CD4-positive, alpha-beta T cell (primary cell): ENCODE data around the gene ADGRL3. TPM values are rescaled to one million over a fixed set of nuclear protein-coding genes. Genes with fewer than 3 reads are reported as not detected.
A peak's percentile ranks its signal among the peaks of the same experiment; 100 is the strongest.

Experiments used
- ATAC-seq: fragments of 200-7000 bp; cut with Tn5 transposase; one replicate; pipeline ENCODE4 v1.10.0; 2022; ENCODE audit warnings: mild to moderate bottlenecking; ENCODE audit not compliant: poor library complexity
- CTCF ChIA-PET: fragments of 350-600 bp; sonication (Branson Sonifier 250); formaldehyde crosslinking; loops from one replicate; lab custom pipeline; 2021; ENCODE audit warnings: antibody characterized with exemption, inconsistent platforms; lab: Charles Lee
- POLR2A ChIA-PET: fragments of 350-600 bp; sonication (Branson Sonifier 250); formaldehyde crosslinking; loops from one replicate; lab custom pipeline; 2021; ENCODE audit warnings: antibody characterized with exemption, inconsistent platforms; lab: Charles Lee
- DNase-seq, 14 experiments: peaks; one replicate each; pipeline ENCODE4 v3.0.0-alpha.2; 2013 to 2020; ENCODE audit warnings: mixed read lengths in 2 of 14
- H3K27ac ChIP-seq, 2 donors: one replicate each; pipeline versions ENCODE4 v1.5.1 to v1.7.0; 2013; ENCODE audit warnings: low read length in 2 of 2, low read depth in 1 of 2, mild to moderate bottlenecking in 1 of 2
- H3K27me3 ChIP-seq, 2 experiments: 1 replicate in 1 of 2; 2 replicates in 1 of 2; pipeline versions ENCODE4 v1.6.1 to v1.7.0; 2013; ENCODE audit warnings: low read length in 2 of 2, control low read depth in 1 of 2, mild to moderate bottlenecking in 1 of 2, moderate library complexity in 1 of 2; ENCODE audit not compliant: insufficient read depth in 2 of 2, control insufficient read depth in 1 of 2
- H3K36me3 ChIP-seq: one replicate; pipeline ENCODE4 v1.6.1; 2013; ENCODE audit warnings: low read length, control low read depth; ENCODE audit not compliant: insufficient read depth
- H3K4me1 ChIP-seq: one replicate; pipeline ENCODE4 v1.6.1; 2013; ENCODE audit warnings: low read length, control low read depth; ENCODE audit not compliant: insufficient read depth
- H3K4me3 ChIP-seq: one replicate; pipeline ENCODE4 v1.5.1; 2013; ENCODE audit warnings: mild to moderate bottlenecking, low read length, moderate library complexity
- H3K9me3 ChIP-seq, 2 experiments: 1 replicate in 1 of 2; 2 replicates in 1 of 2; pipeline versions ENCODE4 v1.6.1 to v1.7.0; 2013; ENCODE audit warnings: low read length in 2 of 2, mild to moderate bottlenecking in 2 of 2, control low read depth in 1 of 2, moderate library complexity in 1 of 2; ENCODE audit not compliant: control insufficient read depth in 1 of 2, insufficient read depth in 1 of 2
- H3K27ac Mint-ChIP-seq: one replicate; pipeline ENCODE4 v1.8.0; 2020; ENCODE audit warnings: mixed read lengths
- H3K27me3 Mint-ChIP-seq: one replicate; pipeline ENCODE4 v1.8.0; 2021; ENCODE audit warnings: mixed read lengths
- H3K36me3 Mint-ChIP-seq: one replicate; pipeline ENCODE4 v1.8.0; 2021; ENCODE audit warnings: low read depth, mixed read lengths
- H3K4me1 Mint-ChIP-seq: one replicate; pipeline ENCODE4 v1.8.0; 2021; ENCODE audit warnings: low read depth, mixed read lengths
- H3K4me3 Mint-ChIP-seq: one replicate; pipeline ENCODE4 v1.8.0; 2020; ENCODE audit warnings: mild to moderate bottlenecking, mixed read lengths
- H3K9me3 Mint-ChIP-seq: one replicate; pipeline ENCODE4 v1.8.0; 2020; ENCODE audit warnings: mixed read lengths
- intact Hi-C, 2 experiments: fragments of 100-400 bp; cut with DNase I in 1 of 2; cut with micrococcal nuclease in 1 of 2; formaldehyde crosslinking; loops; one replicate each; pipeline versions ENCODE4 v1.15.1 to v1.9.0; 2023 to 2025; cut with DNase I, micrococcal nuclease
- total RNA-seq, 174 experiments: library from RNA in 2 of 174; stranded (reverse) in 2 of 174; gene quantifications; one replicate each; pipeline ENCODE4 v1.2.3 and lab custom pipeline; 2021 to 2026
- TF ChIP-seq, protein P1 (sequence below): fragments of 200-600 bp; IDR thresholded peaks from one replicate; pipeline ENCODE4 v1.8.0; 2022; ENCODE audit warnings: antibody characterized with exemption, mild to moderate bottlenecking

Gene ADGRL3
- total RNA-seq, 2 experiments from 2014 or later: not detected

DNA sequence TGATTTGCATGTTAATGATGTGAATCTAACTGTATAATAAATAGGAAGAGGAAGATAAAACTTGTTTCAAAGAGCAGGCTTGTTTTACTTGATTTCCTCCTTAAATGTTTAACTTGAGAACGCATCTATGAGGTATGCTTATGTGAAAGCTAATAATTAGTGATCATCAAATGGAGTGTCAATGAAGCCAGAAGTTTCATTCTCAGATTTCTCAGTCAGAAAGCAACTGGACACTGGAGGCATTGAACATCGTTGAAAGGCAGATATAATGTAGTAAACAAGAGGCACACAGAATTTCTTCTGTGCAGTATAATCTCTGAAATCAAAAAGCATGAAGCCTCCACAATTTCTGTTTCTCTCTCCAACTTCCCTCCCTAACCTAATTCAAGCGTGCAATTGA is 672.9 kb downstream of the ADGRL3 start:
- POLR2A ChIA-PET: no interaction called here
- no peak overlapping the region for H3K27ac Mint-ChIP-seq
- no peaks in the 10 kb centered on the region for H3K36me3 Mint-ChIP-seq
- Histone ChIP-seq H3K9me3 (peaks cover 4 to 15% of the 10 kb centered on the region in 2 experiments), H3K4me1 (no peaks in the 10 kb centered on the region), H3K4me3 (no peak overlapping the region), H3K27me3 (no peaks in the 10 kb centered on the region), H3K27ac (no peak overlapping the region), H3K36me3 (no peaks in the 10 kb centered on the region)
- no peaks in the 10 kb centered on the region for H3K27me3 Mint-ChIP-seq
- intact Hi-C loops: no loop called here
- TF ChIP-seq, protein P1, sequence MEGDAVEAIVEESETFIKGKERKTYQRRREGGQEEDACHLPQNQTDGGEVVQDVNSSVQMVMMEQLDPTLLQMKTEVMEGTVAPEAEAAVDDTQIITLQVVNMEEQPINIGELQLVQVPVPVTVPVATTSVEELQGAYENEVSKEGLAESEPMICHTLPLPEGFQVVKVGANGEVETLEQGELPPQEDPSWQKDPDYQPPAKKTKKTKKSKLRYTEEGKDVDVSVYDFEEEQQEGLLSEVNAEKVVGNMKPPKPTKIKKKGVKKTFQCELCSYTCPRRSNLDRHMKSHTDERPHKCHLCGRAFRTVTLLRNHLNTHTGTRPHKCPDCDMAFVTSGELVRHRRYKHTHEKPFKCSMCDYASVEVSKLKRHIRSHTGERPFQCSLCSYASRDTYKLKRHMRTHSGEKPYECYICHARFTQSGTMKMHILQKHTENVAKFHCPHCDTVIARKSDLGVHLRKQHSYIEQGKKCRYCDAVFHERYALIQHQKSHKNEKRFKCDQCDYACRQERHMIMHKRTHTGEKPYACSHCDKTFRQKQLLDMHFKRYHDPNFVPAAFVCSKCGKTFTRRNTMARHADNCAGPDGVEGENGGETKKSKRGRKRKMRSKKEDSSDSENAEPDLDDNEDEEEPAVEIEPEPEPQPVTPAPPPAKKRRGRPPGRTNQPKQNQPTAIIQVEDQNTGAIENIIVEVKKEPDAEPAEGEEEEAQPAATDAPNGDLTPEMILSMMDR: no peak
- no peaks in the 10 kb centered on the region for H3K4me1 Mint-ChIP-seq
- H3K9me3 Mint-ChIP-seq: peaks cover 10% of the 10 kb centered on the region
- no peak overlapping the region for H3K4me3 Mint-ChIP-seq
- ATAC-seq: no peak
- CTCF ChIA-PET: no interaction called here
- no peak for DNase-seq

DNA sequence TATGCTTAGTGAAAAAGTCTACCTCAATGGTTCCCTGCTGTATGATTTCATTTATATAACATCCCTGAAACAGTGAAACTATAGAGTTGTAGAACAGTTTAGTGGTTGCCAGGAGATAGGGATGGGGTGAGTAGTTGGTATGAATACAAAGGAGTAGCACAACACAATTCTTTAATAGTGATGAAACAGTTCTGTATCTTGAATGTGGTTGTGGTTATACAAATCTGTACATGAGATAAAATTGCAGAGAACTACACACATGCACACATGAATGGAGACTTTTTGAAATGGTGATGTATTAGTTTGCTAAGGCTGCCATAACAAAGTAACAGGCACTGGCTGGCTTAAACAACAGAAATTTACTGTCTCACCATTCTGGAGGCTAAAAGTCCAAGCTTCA is 677.1 kb downstream of the ADGRL3 start:
- Histone ChIP-seq H3K9me3 (peaks cover 4 to 5% of the 10 kb centered on the region in 2 experiments), H3K27me3 (no peaks in the 10 kb centered on the region), H3K27ac (no peak overlapping the region), H3K4me1 (no peaks in the 10 kb centered on the region), H3K36me3 (no peaks in the 10 kb centered on the region), H3K4me3 (no peak overlapping the region)
- intact Hi-C loops: no loop called here
- H3K27me3 Mint-ChIP-seq: no peaks in the 10 kb centered on the region
- DNase-seq (no peak), ATAC-seq (no peak)
- H3K4me1 Mint-ChIP-seq: no peaks in the 10 kb centered on the region
- H3K27ac Mint-ChIP-seq: no peak overlapping the region
- H3K9me3 Mint-ChIP-seq: peaks cover 6% of the 10 kb centered on the region
- no peak overlapping the region for H3K4me3 Mint-ChIP-seq
- ChIA-PET POLR2A (no interaction called here), CTCF (no interaction called here)
- TF ChIP-seq, protein P1: no peak
- no peaks in the 10 kb centered on the region for H3K36me3 Mint-ChIP-seq

- H3K27me3 Mint-ChIP-seq: no peaks in the 10 kb centered on the region
- POLR2A ChIA-PET: no interaction called here
- DNase-seq (peak in 1 of 14 experiments; percentile 11), ATAC-seq (no peak)
- no peaks in the 10 kb centered on the region for H3K36me3 Mint-ChIP-seq
- TF ChIP-seq, protein P1: no peak
- H3K27ac ChIP-seq: no peak overlapping the region
- no peaks in the 10 kb centered on the region for H3K27me3 ChIP-seq
- CTCF ChIA-PET: no interaction called here
- no peak overlapping the region for H3K4me3 Mint-ChIP-seq
- H3K4me3 ChIP-seq: no peak overlapping the region
- H3K27ac Mint-ChIP-seq: no peak overlapping the region
- H3K9me3 Mint-ChIP-seq: peaks cover 9% of the 10 kb centered on the region
- no peaks in the 10 kb centered on the region for H3K36me3 ChIP-seq
- no peaks in the 10 kb centered on the region for H3K4me1 ChIP-seq
- intact Hi-C loops: no loop called here
- H3K4me1 Mint-ChIP-seq: no peaks in the 10 kb centered on the region
- H3K9me3 ChIP-seq: peaks cover 4 to 8% of the 10 kb centered on the region in 2 experiments
Measured at GRCh38 chr4:61877893-61878292, 677.8 kb downstream of the ADGRL3 start.
